ENCODE measurements around the gene FAM187B.
"Not testable (repeated sequence)": the region's sequence is repeated elsewhere in the genome, so short reads cannot be mapped to it uniquely, and the experiment has no call there.

FAM187B gene

DNA sequence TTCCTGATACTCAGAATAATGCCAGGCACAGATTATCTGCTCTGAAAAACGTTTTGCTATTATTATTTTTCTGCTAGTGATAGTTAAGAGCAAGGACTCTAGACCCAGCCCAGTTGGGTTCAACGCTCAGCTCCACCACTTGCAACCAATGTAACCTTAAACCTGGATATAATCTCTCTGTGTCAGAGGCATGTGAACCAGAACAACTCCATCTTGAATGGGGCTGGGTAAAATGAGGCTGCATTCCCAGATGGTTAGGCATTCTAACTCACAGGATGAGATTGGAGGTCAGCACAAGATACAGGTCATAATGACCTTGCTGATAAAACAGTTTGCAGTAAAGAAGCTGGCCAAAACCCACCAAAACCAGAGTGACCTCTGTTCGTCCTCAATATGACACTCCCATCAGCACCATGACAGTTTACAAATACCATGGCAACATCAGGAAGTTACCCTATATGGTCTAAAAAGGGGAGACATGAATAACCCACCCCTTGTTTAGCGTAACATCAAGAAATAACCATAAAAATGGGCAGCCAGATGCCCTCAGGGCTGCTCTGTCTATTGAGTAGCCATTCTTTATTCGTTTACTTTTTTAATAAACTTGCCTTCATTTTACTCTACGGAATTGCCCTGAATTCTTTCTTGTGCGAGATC lies 13.6 kb downstream of the FAM187B start:
- in situ Hi-C loops (cut with HindIII; ENCODE audit: low sequenced_read_pairs), result no loop called here

GRCh38 chr19:35213663-35214632 lies 14.6 kb downstream of the FAM187B start:
- in situ Hi-C loops (cut with HindIII; ENCODE audit: low sequenced_read_pairs), result no loop called here

GRCh38 chr19:35212241-35212640 lies 16.3 kb downstream of the FAM187B start:
- in situ Hi-C loops (cut with HindIII; ENCODE audit: low sequenced_read_pairs), result no loop called here

GRCh38 chr19:35211545-35212230 lies 16.9 kb downstream of the FAM187B start:
- in situ Hi-C loops (cut with HindIII; ENCODE audit: low sequenced_read_pairs), result no loop called here

DNA sequence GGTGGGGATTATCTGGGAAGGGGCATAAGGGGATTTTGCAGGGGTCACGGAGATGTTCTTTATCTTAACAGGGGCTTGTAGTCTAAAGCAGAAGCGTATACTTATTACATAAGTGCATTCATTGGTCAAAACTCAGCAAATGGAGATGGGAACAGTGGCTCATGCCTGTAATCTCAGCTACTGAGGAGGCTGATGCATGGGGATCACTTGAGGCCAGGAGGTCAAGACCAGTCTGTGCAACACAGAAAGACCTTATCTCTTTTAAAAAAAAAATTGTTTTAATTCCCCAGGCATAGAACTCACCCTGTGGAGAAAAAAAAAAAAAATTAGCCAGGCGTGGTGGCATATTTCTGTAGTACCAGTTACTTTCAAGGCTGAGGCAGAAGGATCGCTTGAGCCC lies 18.9 kb downstream of the FAM187B start:
- in situ Hi-C loops (cut with HindIII; ENCODE audit: low sequenced_read_pairs), result no loop called here

DNA sequence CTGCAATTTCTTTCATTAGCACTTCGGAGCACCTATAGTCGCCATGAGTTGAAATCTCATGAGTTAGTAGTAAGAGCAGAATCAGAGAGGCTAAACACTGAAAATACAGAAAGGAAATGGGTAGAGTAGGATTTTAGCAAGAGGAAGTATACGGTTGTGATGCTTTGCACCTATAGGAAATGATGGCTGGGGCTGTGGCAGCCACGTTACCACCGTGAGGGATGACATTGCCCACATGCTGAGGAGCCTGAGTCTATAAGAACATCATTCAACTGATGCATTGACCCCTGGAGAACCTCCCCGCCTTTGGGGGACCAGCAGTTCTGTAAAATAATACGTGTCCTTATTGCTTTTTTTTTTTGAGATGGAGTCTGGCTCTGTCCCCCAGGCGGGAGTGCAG lies 20.4 kb downstream of the FAM187B start:
- in situ Hi-C loops (cut with HindIII; ENCODE audit: low sequenced_read_pairs), result no loop called here

GRCh38 chr19:35207391-35207871 lies 21.1 kb downstream of the FAM187B start:
- in situ Hi-C loops (cut with HindIII; ENCODE audit: low sequenced_read_pairs), result no loop called here

- in situ Hi-C loops (cut with HindIII; ENCODE audit: low sequenced_read_pairs), result no loop called here
These were observed 21.7 kb downstream of the FAM187B start for GRCh38 chr19:35206855-35207254.

DNA sequence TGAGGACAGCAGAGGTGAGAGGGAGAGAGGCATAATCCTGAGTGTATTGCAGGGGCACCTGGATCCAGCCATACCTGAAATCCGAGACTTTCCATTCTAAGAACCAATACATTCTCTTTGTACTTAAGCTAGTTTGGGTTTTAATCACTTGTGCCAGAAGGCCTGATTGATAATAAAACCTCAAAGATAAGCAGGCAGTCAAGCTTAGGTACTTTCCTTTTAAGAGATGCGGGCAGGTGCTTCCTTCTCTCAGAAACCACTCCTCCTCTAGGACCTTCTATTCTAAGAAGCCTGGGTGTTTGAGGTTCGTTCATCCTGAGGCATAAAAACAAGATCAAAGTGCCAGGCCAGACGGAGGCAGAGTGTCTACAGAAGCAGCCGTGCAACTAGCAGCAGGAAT lies 22.2 kb downstream of the FAM187B start:
- in situ Hi-C loops (cut with HindIII; ENCODE audit: low sequenced_read_pairs), result no loop called here

DNA sequence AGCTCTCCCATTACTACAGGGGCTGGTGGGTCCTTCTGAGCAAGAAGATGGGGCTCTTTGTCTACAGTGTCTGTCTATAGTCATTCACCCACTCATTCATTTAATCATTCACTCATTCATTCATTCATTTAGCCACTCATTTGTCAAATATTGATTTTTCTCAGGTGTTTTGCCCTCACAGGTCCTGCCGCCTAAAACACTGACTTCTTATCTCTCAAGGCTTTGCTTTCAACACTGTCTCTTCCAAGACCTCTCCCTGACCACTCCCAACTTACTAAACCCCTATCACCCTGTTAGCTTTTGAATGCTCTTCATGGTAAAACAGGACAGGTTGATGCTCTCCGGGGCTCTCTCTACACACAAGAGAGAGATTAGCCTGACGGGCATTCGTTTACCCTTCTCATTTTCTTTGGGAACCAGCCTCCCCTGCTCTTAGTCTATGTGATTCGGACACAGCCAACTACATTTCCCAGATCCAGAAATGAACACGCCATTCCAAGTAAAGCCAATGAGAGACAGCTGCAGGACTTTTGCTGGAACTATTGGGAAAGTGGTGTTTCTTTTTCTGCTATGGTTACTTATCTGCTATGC lies 22.7 kb downstream of the FAM187B start:
- in situ Hi-C loops (cut with HindIII; ENCODE audit: low sequenced_read_pairs), result no loop called here

- in situ Hi-C loops (cut with HindIII; ENCODE audit: low sequenced_read_pairs), result no loop called here
These were observed 23.5 kb downstream of the FAM187B start for GRCh38 chr19:35204799-35205732.

- in situ Hi-C loops (cut with HindIII; ENCODE audit: low sequenced_read_pairs), result no loop called here
These were observed 25.5 kb downstream of the FAM187B start for GRCh38 chr19:35202722-35203688.

DNA sequence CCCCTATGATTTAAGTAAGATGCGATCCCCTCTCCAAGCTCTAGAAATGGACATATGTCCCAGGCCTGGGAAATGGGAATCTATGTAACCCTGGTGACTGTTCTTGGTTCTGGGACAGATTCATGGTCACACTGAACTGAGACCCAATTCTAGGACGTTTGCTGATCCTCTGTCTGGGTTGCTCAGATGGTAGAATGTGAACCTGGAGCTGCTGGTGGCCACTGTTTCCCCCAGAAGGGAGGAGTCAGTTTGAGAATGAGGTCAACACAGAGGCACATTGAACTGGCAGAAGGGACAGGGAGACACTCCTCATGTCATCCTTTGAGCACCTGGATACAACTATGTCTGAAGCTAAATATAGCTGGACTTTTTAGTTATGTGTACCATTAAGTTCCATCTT lies 29.1 kb downstream of the FAM187B start:
- in situ Hi-C loops (cut with HindIII; ENCODE audit: low sequenced_read_pairs), result no loop called here

DNA sequence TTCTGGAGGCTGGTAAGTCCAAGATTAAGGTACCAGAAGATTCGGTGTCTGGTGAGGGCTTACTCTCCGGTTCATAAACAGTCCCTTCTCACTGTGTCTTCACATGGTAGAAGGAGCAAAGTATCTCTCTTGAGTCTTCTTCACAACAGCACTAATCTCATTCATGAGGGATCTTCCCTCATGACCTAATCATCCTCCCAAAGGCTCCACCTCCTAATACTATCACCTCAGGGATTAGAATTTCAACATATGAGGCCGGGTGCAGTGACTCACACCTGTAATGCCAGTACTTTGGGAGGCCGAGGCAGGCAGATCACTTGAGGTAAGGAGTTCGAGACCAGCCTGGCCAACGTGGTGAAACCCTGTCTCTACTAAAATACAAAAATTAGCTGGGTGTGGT lies 31.7 kb downstream of the FAM187B start:
- in situ Hi-C loops (cut with HindIII; ENCODE audit: low sequenced_read_pairs), result not testable (repeated sequence)

GRCh38 chr19:35195830-35196229 lies 32.7 kb downstream of the FAM187B start:
- in situ Hi-C loops (cut with HindIII; ENCODE audit: low sequenced_read_pairs), result no loop called here

GRCh38 chr19:35194012-35194984 lies 34.2 kb downstream of the FAM187B start:
- in situ Hi-C loops (cut with HindIII; ENCODE audit: low sequenced_read_pairs), result no loop called here

GRCh38 chr19:35184884-35185283 lies 43.7 kb downstream of the FAM187B start:
- in situ Hi-C loops (cut with HindIII; ENCODE audit: low sequenced_read_pairs), result no loop called here

DNA sequence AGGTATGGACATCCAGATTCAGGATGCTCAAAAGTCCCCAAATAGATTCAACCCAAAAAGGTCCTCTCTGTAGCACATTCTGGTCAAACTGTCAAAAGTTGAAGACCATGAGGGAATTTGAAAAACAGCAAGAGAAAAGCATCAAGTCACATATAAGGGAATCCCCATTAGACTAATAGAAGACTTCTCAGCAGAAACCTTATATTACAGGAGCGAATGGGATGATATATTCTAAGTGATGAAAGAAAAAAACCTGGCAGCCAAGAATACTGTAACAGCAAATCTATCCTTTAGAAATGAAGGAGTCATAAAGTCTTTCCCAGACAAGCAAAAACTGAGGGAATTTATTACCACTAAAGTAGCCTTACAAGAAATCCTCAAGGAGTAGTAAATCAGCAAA lies 44.3 kb downstream of the FAM187B start:
- in situ Hi-C loops (cut with HindIII; ENCODE audit: low sequenced_read_pairs), result no loop called here
